H1 (cell line): ENCODE results near the gene KCNQ1OT1. TPM values are rescaled to one million over a fixed set of nuclear protein-coding genes. Genes with fewer than 3 reads are reported as not detected.

Experiments used
- BCL11A ChIP-seq, 2 experiments: IDR thresholded peaks; one replicate each; pipeline ENCODE4 v1.6.1; 2011; ENCODE audit warnings: low read depth in 2 of 2, low read length in 2 of 2, mild to moderate bottlenecking in 2 of 2
- CEBPB ChIP-seq: IDR thresholded peaks from 2 replicates; pipeline ENCODE4 v1.6.1; 2012; ENCODE audit warnings: low read depth, low read length
- CREB1 ChIP-seq: IDR thresholded peaks from 2 replicates; pipeline ENCODE4 v1.6.1; 2012; ENCODE audit warnings: inconsistent platforms
- CTBP2 ChIP-seq: IDR thresholded peaks from 2 replicates; pipeline ENCODE4 v1.7.0; 2011; ENCODE audit warnings: borderline replicate concordance, mild to moderate bottlenecking, moderate library complexity, mixed read lengths, low read length; ENCODE audit not compliant: insufficient read depth, insufficient read length
- MAFK ChIP-seq: IDR thresholded peaks from 2 replicates; pipeline ENCODE4 v1.6.1; 2012; ENCODE audit warnings: low read depth, mild to moderate bottlenecking, improper control_type of control experiment, low read length
- NANOG ChIP-seq: IDR thresholded peaks from 2 replicates; pipeline ENCODE4 v1.6.1; 2011; ENCODE audit warnings: low read length, low read depth, mild to moderate bottlenecking, inconsistent platforms; ENCODE audit not compliant: insufficient read depth, poor library complexity, severe bottlenecking
- RBBP5 ChIP-seq: IDR thresholded peaks from 2 replicates; pipeline ENCODE4 v1.7.1; 2012; ENCODE audit warnings: low read depth, mild to moderate bottlenecking, inconsistent platforms, low read length, moderate library complexity, borderline replicate concordance
- SP4 ChIP-seq: IDR thresholded peaks from 2 replicates; pipeline ENCODE4 v1.6.1; 2012; ENCODE audit warnings: low read length, inconsistent platforms
- polyA plus RNA-seq, 7 experiments: library from polyadenylated mRNA; depleted of rRNA in 3 of 7; stranded (reverse) in 5 of 7; unstranded in 2 of 7; fragments of >200 nt in 5 of 7; fragments of 200-250 nt in 2 of 7; gene quantifications; 1 replicate in 5 of 7; 2 replicates in 1 of 7; 4 replicates in 1 of 7; pipeline versions ENCODE4 v1.2.1 to v1.2.3, GENCODE V29; 2011 to 2013; ENCODE audit warnings: missing spikeins in 2 of 7, mixed read lengths in 2 of 7
- total RNA-seq: library from RNA; stranded (reverse); fragmentation: NEBNext Ultra II Directional; extraction: Animal tissue kit (Norgen Biotek cat#: 25700); gene quantifications from 2 replicates; pipeline ENCODE4 v1.2.1, GENCODE V29; 2021

Gene KCNQ1OT1
- total and polyA plus RNA-seq, 2 of the 8 experiments (the other 6 are each of a cell fraction or from before 2014, with no cell fraction given): 0.21 to 1.2 TPM

GRCh38 chr11:2574043-2574552 lies 125.7 kb downstream of the KCNQ1OT1 start (continued):
- no peak for TF ChIP-seq SP4
- TF ChIP-seq BCL11A (IDR thresholded peaks at IDR 0.05; ENCODE audit: low read depth in 2 of 2, low read length in 2 of 2): no peak
- no peak for TF ChIP-seq CTBP2
- no peak for TF ChIP-seq MAFK
- TF ChIP-seq CREB1: no peak
- TF ChIP-seq NANOG: no peak
- no peak for TF ChIP-seq RBBP5
- TF ChIP-seq CEBPB: no peak
